Common myeloid progenitor, CD34-positive (primary cell): Measurements from ENCODE around the gene ITGB2.

Experiments used
- CTCF ChIA-PET: fragments of 350-600 bp; sonication (Branson Sonifier 250); formaldehyde crosslinking; loops from one replicate; lab custom pipeline; 2021; ENCODE audit warnings: antibody characterized with exemption; lab: Charles Lee
- POLR2A ChIA-PET: fragments of 350-600 bp; sonication (Branson Sonifier 250); formaldehyde crosslinking; loops from one replicate; lab custom pipeline; 2021; ENCODE audit warnings: antibody characterized with exemption; lab: Charles Lee
- DNase-seq, 3 donors: peaks; one replicate each; pipeline versions ENCODE4 v3.0.0 to v3.0.0-alpha.2; 2013
- H3K27ac ChIP-seq, 2 experiments: 1 replicate in 1 of 2; 2 replicates in 1 of 2; pipeline ENCODE4 v1.7.0; 2013; ENCODE audit warnings: inconsistent platforms in 2 of 2, low read length in 2 of 2, mild to moderate bottlenecking in 2 of 2, low read depth in 1 of 2, moderate library complexity in 1 of 2; ENCODE audit not compliant: severe bottlenecking in 2 of 2, insufficient read depth in 1 of 2, poor library complexity in 1 of 2
- H3K27me3 ChIP-seq, 5 experiments: replicated peaks in 2 of 5; 1 replicate in 3 of 5; 2 replicates in 2 of 5; pipeline versions ENCODE4 v1.6.1 to v1.7.0; 2013; ENCODE audit warnings: low read length in 4 of 5, mild to moderate bottlenecking in 2 of 5, moderate library complexity in 2 of 5, inconsistent platforms in 1 of 5; ENCODE audit not compliant: insufficient read depth in 5 of 5, control insufficient read depth in 4 of 5
- H3K36me3 ChIP-seq, 4 experiments: 1 replicate in 2 of 4; 2 replicates in 2 of 4; pipeline versions ENCODE4 v1.6.1 to v1.7.0; 2013; ENCODE audit warnings: low read length in 3 of 4, control low read depth in 1 of 4, mild to moderate bottlenecking in 1 of 4; ENCODE audit not compliant: control insufficient read depth in 4 of 4, insufficient read depth in 4 of 4
- H3K4me1 ChIP-seq, 4 experiments: 1 replicate in 3 of 4; 2 replicates in 1 of 4; pipeline versions ENCODE4 v1.6.1 to v1.7.1; 2013; ENCODE audit warnings: low read length in 3 of 4, mild to moderate bottlenecking in 3 of 4, control low read depth in 1 of 4, inconsistent platforms in 1 of 4, moderate library complexity in 1 of 4; ENCODE audit not compliant: control insufficient read depth in 4 of 4, insufficient read depth in 4 of 4; ENCODE audit errors: control extremely low read depth in 1 of 4
- H3K4me3 ChIP-seq, 7 experiments: 1 replicate in 4 of 7; 2 replicates in 3 of 7; pipeline versions ENCODE4 v1.5.1 to v1.7.0; 2013; ENCODE audit warnings: mild to moderate bottlenecking in 7 of 7, low read length in 6 of 7, moderate library complexity in 6 of 7, inconsistent platforms in 2 of 7, low read depth in 2 of 7, control low read depth in 1 of 7; ENCODE audit not compliant: insufficient read depth in 4 of 7, control insufficient read depth in 1 of 7; ENCODE audit errors: extremely low read depth in 1 of 7
- H3K9me3 ChIP-seq, 5 experiments: 1 replicate in 4 of 5; 2 replicates in 1 of 5; pipeline versions ENCODE4 v1.6.1 to v1.7.1; 2013; ENCODE audit warnings: low read length in 4 of 5, mild to moderate bottlenecking in 2 of 5, inconsistent platforms in 1 of 5, low read depth in 1 of 5, moderate library complexity in 1 of 5; ENCODE audit not compliant: control insufficient read depth in 4 of 5, insufficient read depth in 2 of 5; ENCODE audit errors: control extremely low read depth in 1 of 5
- WGBS: methylation state at CpG from one replicate; pipeline ENCODE4 v1.1.5; 2013; ENCODE audit not compliant: insufficient coverage; 5-methylcytosine and 5-hydroxymethylcytosine counted together

ITGB2 gene

DNA sequence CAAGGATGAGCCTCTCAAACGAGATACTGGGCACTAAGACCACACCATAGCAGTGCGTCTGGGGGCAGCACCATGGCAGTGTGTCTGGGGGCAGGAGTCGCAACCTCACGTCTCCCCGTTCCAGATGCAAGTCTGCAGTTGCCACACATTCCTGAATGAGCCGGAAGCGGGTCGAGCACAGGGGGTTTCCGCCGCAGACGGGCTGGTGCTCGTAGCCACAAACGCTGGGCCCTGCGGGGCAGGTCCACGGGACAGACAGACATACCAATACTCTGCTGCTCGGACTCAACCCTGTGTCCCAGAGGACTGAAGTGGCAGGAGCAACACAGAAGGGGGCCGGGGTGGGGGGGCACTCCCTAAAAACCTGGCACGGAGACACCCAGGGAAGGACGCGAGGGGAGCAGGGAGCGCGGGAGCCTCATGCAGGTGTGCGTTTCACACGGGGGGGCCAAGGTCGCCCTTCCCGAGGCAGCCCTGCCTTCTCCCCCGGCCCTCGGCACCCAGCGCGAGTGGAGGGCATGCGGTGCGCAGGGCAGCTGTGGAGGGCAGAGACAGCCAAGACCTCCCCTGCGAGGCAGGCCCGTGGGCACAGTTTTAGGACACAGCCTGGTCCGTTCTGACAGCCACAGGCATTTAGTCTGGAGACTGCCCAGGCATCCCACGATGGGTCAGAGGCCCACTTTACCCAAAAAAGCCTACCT, 71.7 kb downstream of the ITGB2 start:
- Histone ChIP-seq H3K4me3 (no peak overlapping the region), H3K27me3 (no peaks in the 10 kb centered on the region), H3K36me3 (peaks cover 9 to 54% (median 39%) of the 10 kb centered on the region in 4 experiments), H3K4me1 (peaks cover 6 to 57% (median 38%) of the 10 kb centered on the region in 4 experiments), H3K27ac (no peak overlapping the region), H3K9me3 (no peaks in the 10 kb centered on the region)
- DNase-seq, result no peak
- ChIA-PET CTCF (no interaction called here), POLR2A (interaction anchor here (0.7 to 2.8 kb wide), 2 partner anchors 25 to 28 kb away, joined by 3 to 7 read pairs; partner anchors contain the start of gene PTTG1IP)
- WGBS, result 99% methylated on average over 36 of the region's 36 CpGs

DNA sequence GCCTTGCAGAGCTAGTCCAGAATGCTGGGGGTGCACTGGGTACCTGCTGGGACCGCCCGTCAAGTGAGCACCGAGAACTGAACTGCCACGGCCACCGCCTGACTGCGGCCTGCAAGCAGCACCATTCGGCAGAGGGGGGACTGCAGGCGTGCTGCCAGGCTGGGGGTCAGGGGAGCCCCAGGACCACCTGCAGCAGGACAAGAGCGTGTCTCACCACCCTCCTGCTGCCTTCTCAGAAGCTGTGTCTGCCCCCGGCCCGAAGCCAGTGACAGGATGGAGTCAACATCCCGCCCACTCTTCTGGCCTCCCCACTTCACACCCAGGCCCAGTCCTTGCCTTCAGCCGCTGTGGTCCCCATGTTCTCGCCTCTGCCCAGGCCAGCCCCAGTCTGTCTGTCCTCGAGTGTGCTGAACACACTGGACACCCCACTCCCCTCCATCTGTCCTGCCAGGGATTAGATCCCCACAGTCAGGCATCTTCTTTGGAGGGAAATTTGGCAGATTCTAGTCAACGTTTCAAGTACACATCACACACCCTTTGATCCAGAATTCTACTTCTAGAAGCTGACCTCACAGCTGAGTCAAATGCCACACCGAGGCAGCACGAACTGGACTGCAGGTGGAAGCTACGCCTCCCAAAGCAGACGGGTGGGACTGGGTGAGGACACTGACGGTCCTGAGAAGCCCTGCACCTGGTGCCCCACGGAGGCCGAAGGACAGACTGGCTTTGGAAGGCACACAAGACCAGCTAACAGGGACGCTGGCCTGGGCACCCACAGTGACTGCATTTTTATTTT, 73.2 kb downstream of the ITGB2 start:
- WGBS, result 98% methylated on average over 23 of the region's 24 CpGs
- Histone ChIP-seq H3K36me3 (peaks cover 4 to 42% (median 31%) of the 10 kb centered on the region in 4 experiments), H3K4me1 (peaks cover 6 to 43% (median 31%) of the 10 kb centered on the region in 4 experiments), H3K9me3 (no peaks in the 10 kb centered on the region), H3K27ac (no peak overlapping the region), H3K4me3 (no peak overlapping the region), H3K27me3 (no peaks in the 10 kb centered on the region)
- CTCF ChIA-PET, result interaction anchor here (0.7 to 2.5 kb wide), 8 partner anchors 8 to 85 kb away, joined by 3 to 8 read pairs (median 3); no protein-coding TSS in a partner anchor
- no peak for DNase-seq
- POLR2A ChIA-PET, result interaction anchor here (0.9 to 2.8 kb wide), 2 partner anchors 20 to 27 kb away, joined by 3 to 7 read pairs; partner anchors contain the start of gene PTTG1IP

GRCh38 chr21:44846485-44847260, 74.0 kb downstream of the ITGB2 start:
- POLR2A ChIA-PET, result interaction anchor here (0.7 to 2.8 kb wide), 4 partner anchors 8 to 61 kb away, joined by 3 to 7 read pairs (median 4); partner anchors contain the start of gene PTTG1IP

GRCh38 chr21:44846224-44846484, 74.5 kb downstream of the ITGB2 start:
- WGBS, result 0% methylated on average over 1 of the region's 1 CpG
- ChIA-PET CTCF (interaction anchor here (0.7 to 2.5 kb wide), 9 partner anchors 9 to 86 kb away, joined by 3 to 8 read pairs (median 3); no protein-coding TSS in a partner anchor), POLR2A (interaction anchor here (0.6 to 2.8 kb wide), 5 partner anchors 9 to 62 kb away, joined by 3 to 7 read pairs (median 4); partner anchors contain the start of gene PTTG1IP)
- Histone ChIP-seq H3K36me3 (peaks cover 4 to 30% (median 27%) of the 10 kb centered on the region in 4 experiments), H3K4me3 (peak overlapping the region in 6 of 7 experiments; percentile 32 to 77 (median 62)), H3K4me1 (peaks cover 0 to 30% (median 25%) of the 10 kb centered on the region in 4 experiments), H3K27ac (peak overlapping the region in 1 of 2 experiments; percentile 22), H3K9me3 (no peaks in the 10 kb centered on the region), H3K27me3 (no peaks in the 10 kb centered on the region)
- DNase-seq, result no peak

More at GRCh38 chr21:44846485-44847260, 74.0 kb downstream of the ITGB2 start:
- Histone ChIP-seq H3K36me3 (peaks cover 4 to 34% (median 30%) of the 10 kb centered on the region in 4 experiments), H3K4me1 (peaks cover 3 to 35% (median 27%) of the 10 kb centered on the region in 4 experiments), H3K4me3 (peak overlapping the region in 5 of 7 experiments; percentile 5 to 77 (median 64)), H3K27me3 (no peaks in the 10 kb centered on the region), H3K9me3 (no peaks in the 10 kb centered on the region), H3K27ac (no peak overlapping the region)
- 31% methylated on average over 25 of the region's 27 CpGs for WGBS
- CTCF ChIA-PET, result interaction anchor here (0.7 to 2.5 kb wide), 10 partner anchors 9 to 86 kb away, joined by 3 to 8 read pairs (median 3); no protein-coding TSS in a partner anchor
- peak; percentile 57 to 83 (median 80) for DNase-seq

- peaks cover 0 to 28% (median 23%) of the 10 kb centered on the region in 4 experiments for H3K4me1 ChIP-seq
- peak; percentile 65 to 82 (median 80) for DNase-seq
- peaks cover 2 to 25% (median 22%) of the 10 kb centered on the region in 4 experiments for H3K36me3 ChIP-seq
- 11% methylated on average over 17 of the region's 34 CpGs for WGBS
- H3K27me3 ChIP-seq, result no peaks in the 10 kb centered on the region
- peak overlapping the region; percentile 30 to 77 (median 59) for H3K4me3 ChIP-seq
- ChIA-PET POLR2A (interaction anchor here (0.6 to 1.1 kb wide), 4 partner anchors 9 to 62 kb away, joined by 3 to 5 read pairs (median 4); no protein-coding TSS in a partner anchor), CTCF (interaction anchor here (0.9 to 2.5 kb wide), 7 partner anchors 8 to 87 kb away, joined by 3 to 8 read pairs (median 4); no protein-coding TSS in a partner anchor)
- peak overlapping the region in 1 of 2 experiments; percentile 22 for H3K27ac ChIP-seq
- no peaks in the 10 kb centered on the region for H3K9me3 ChIP-seq
Observed at GRCh38 chr21:44845418-44846223, 75.1 kb downstream of the ITGB2 start.
